PFSK-1 (cell line): ENCODE data around the gene PGLYRP2.
A peak's percentile ranks its signal among the peaks of the same experiment; 100 is the strongest.

ENCODE experiments used
- FOXP2 ChIP-seq: optimal IDR thresholded peaks from 2 replicates; pipeline ENCODE3; 2011; ENCODE audit warnings: borderline replicate concordance, control low read depth, inconsistent platforms; ENCODE audit not compliant: insufficient read depth; ENCODE audit errors: extremely low read length, extremely low read depth
- POLR2AphosphoS5 ChIP-seq: IDR thresholded peaks from 2 replicates; pipeline ENCODE4 v1.6.1; 2012; ENCODE audit warnings: low read depth, mild to moderate bottlenecking, control low read depth, low read length, moderate library complexity
- REST ChIP-seq, 2 experiments: IDR thresholded peaks; 2 replicates each; pipeline versions ENCODE4 v1.6.1 to v1.8.0; 2011 to 2012; ENCODE audit warnings: low read depth in 2 of 2, low read length in 2 of 2, control low read depth in 1 of 2, inconsistent platforms in 1 of 2, mild to moderate bottlenecking in 1 of 2, moderate library complexity in 1 of 2; ENCODE audit not compliant: insufficient read depth in 1 of 2
- SIN3A ChIP-seq: IDR thresholded peaks from 2 replicates; pipeline ENCODE4 v1.6.1; 2012; ENCODE audit warnings: mild to moderate bottlenecking, low read length, moderate library complexity, borderline replicate concordance; ENCODE audit not compliant: insufficient read depth
- TAF1 ChIP-seq: IDR thresholded peaks from 2 replicates; pipeline ENCODE4 v1.6.1; 2012; ENCODE audit warnings: low read length, control low read depth, borderline replicate concordance; ENCODE audit not compliant: insufficient read depth

PGLYRP2 gene

GRCh38 chr19:15421721-15422260, 57.5 kb downstream of the PGLYRP2 start:
- TF ChIP-seq TAF1: no peak
- TF ChIP-seq REST (IDR thresholded peaks at IDR 0.05; ENCODE audit: insufficient read depth in 1 of 2, low read depth in 2 of 2, low read length in 2 of 2): no peak
- no peak for TF ChIP-seq SIN3A
- TF ChIP-seq POLR2AphosphoS5: no peak
- TF ChIP-seq FOXP2: no peak

- no peak for TF ChIP-seq TAF1
Measured at GRCh38 chr19:15421136-15421695, 58.1 kb downstream of the PGLYRP2 start.

DNA sequence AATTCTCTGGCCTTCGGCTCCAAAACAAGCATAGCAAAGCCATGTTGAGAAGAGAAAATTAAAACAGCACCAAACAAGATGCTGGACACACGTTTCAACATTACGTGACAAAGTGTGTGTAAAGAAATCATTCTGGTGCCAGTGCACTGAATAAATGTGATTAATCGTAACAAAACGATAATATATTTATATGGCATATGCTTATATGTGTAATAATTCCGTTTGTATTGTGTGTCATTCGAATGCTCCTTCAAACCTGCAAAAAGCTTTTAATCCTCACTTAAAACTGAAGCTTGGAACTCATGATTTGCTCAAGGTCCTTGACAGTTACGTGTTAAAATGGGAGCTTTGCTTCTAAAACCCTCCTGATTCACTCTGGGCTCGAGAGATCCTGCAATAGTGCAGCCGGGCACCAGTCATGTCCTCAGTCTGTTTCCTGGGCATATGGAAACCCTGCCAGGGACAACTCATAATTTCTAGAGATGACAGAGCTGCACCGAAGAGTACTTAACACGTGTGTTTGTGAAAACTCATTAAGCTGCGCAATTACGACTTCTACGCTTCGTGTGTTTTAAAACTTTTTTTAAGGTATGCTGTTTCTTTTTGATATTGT, 59.8 kb downstream of the PGLYRP2 start:
- TF ChIP-seq FOXP2 (no peak), POLR2AphosphoS5 (peak; percentile 23; the same call in 1 of the 2 replicates)
